Measurements from ENCODE around the gene ARHGEF12. TPM values are rescaled to one million over a fixed set of nuclear protein-coding genes. Genes with fewer than 3 reads are reported as not detected.

The ARHGEF12 gene
- total RNA-seq, 1 donor from 2014 or later: 83.1 TPM

- Histone ChIP-seq H3K79me2 (ENCODE audit: insufficient read depth, low read length) (no peaks in the 10 kb centered on the region), H2AFZ (ENCODE audit: low read depth, low read length) (no peak overlapping the region), H3K4me2 (ENCODE audit: low read length) (no peak overlapping the region), H3K4me3 (ENCODE audit: insufficient read depth, low read depth, low read length) (no peak overlapping the region), H3K27ac (ENCODE audit: low read depth, low read length) (no peak overlapping the region), H3K36me3 (ENCODE audit: insufficient read depth, low read length) (no peaks in the 10 kb centered on the region), H3K9ac (ENCODE audit: low read length) (no peak overlapping the region), H3K27me3 (ENCODE audit: insufficient read depth, low read length) (peaks cover 7% of the 10 kb centered on the region), H4K20me1 (ENCODE audit: insufficient read depth, low read length) (no peaks in the 10 kb centered on the region), H3K9me3 (ENCODE audit: insufficient read depth, low read depth, low read length) (no peaks in the 10 kb centered on the region), H3K4me1 (ENCODE audit: insufficient read depth, low read length) (peaks cover 8% of the 10 kb centered on the region)
- TF ChIP-seq CTCF (IDR thresholded peaks at IDR 0.05; ENCODE audit: insufficient read depth, low read depth, low read length) (no peak), EZH2 (IDR thresholded peaks at IDR 0.05; ENCODE audit: insufficient read depth, low read length) (no peak)
- Mint-ChIP-seq H3K9me3 (ENCODE audit: unreplicated experiment) (no peaks in the 10 kb centered on the region), H3K27me3 (ENCODE audit: low read depth, unreplicated experiment) (peaks cover 38% of the 10 kb centered on the region), H3K27ac (ENCODE audit: unreplicated experiment) (no peak overlapping the region), H3K36me3 (ENCODE audit: low read depth, unreplicated experiment) (no peaks in the 10 kb centered on the region), H3K4me1 (ENCODE audit: low read depth, unreplicated experiment) (peaks cover 14% of the 10 kb centered on the region), H3K4me3 (ENCODE audit: unreplicated experiment) (no peak overlapping the region)
- DNase-seq (ENCODE audit: low read depth) (no peak), FAIRE-seq (no peak)
These were observed 178.4 kb downstream of the ARHGEF12 start for GRCh38 chr11:120514541-120515121.

- no peaks in the 10 kb centered on the region for H3K9me3 ChIP-seq (ENCODE audit: insufficient read depth, low read depth, low read length)
- no peak overlapping the region for H3K4me2 ChIP-seq (ENCODE audit: low read length)
- H4K20me1 ChIP-seq (ENCODE audit: insufficient read depth, low read length): no peaks in the 10 kb centered on the region
- Mint-ChIP-seq H3K4me3 (ENCODE audit: unreplicated experiment) (no peak overlapping the region), H3K27me3 (ENCODE audit: low read depth, unreplicated experiment) (peaks cover 32% of the 10 kb centered on the region), H3K4me1 (ENCODE audit: low read depth, unreplicated experiment) (peaks cover 14% of the 10 kb centered on the region), H3K36me3 (ENCODE audit: low read depth, unreplicated experiment) (peaks cover 2% of the 10 kb centered on the region), H3K27ac (ENCODE audit: unreplicated experiment) (no peak overlapping the region), H3K9me3 (ENCODE audit: unreplicated experiment) (no peaks in the 10 kb centered on the region)
- H3K9ac ChIP-seq (ENCODE audit: low read length): no peak overlapping the region
- TF ChIP-seq CTCF (IDR thresholded peaks at IDR 0.05; ENCODE audit: insufficient read depth, low read depth, low read length) (no peak), EZH2 (IDR thresholded peaks at IDR 0.05; ENCODE audit: insufficient read depth, low read length) (no peak)
- H3K4me1 ChIP-seq (ENCODE audit: insufficient read depth, low read length): peaks cover 8% of the 10 kb centered on the region
- H3K27ac ChIP-seq (ENCODE audit: low read depth, low read length): no peak overlapping the region
- no peak overlapping the region for H2AFZ ChIP-seq (ENCODE audit: low read depth, low read length)
- FAIRE-seq (no peak), DNase-seq (ENCODE audit: low read depth) (no peak)
- H3K79me2 ChIP-seq (ENCODE audit: insufficient read depth, low read length): no peaks in the 10 kb centered on the region
- peaks cover 2% of the 10 kb centered on the region for H3K27me3 ChIP-seq (ENCODE audit: insufficient read depth, low read length)
- H3K4me3 ChIP-seq (ENCODE audit: insufficient read depth, low read depth, low read length): no peak overlapping the region
- H3K36me3 ChIP-seq (ENCODE audit: insufficient read depth, low read length): no peaks in the 10 kb centered on the region
These were observed 179.0 kb downstream of the ARHGEF12 start for GRCh38 chr11:120515186-120515723.
